ENCODE data around the gene SPATA13. TPM values are rescaled to one million over a fixed set of nuclear protein-coding genes. Genes with fewer than 3 reads are reported as not detected.

Gene SPATA13
- total RNA-seq, 1 experiment from 2014 or later: 28.7 TPM

DNA sequence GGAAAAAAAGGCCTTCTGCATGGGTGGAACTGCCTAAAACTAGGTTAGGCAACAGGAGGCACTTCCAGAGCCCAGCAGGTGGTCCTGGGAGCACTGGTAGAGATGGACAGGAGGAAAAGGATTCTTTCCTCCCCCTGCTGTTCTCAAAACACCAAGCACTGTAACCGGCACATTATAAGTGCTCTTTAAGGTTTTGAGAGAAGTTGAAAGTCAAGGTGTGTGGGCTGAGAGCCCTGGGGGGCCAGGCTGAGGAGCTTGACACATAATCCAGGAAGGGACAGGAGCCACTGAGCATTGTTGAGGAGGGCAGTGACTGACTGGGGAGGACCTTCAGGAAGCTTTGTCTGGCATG, 32.3 kb downstream of the SPATA13 start:
- no peaks in the 10 kb centered on the region for H4K20me1 ChIP-seq (ENCODE audit: insufficient read depth)
- no peaks in the 10 kb centered on the region for H3K9me2 ChIP-seq (ENCODE audit: insufficient read depth)
- intact Hi-C loops (cut with micrococcal nuclease; ENCODE audit: unreplicated experiment): no loop called here
- H3K4me1 ChIP-seq (replicated peaks; ENCODE audit: insufficient read depth): no peaks in the 10 kb centered on the region
- H3K4me3 ChIP-seq: no peak overlapping the region
- no peak overlapping the region for H3K27ac ChIP-seq
- H3K36me3 ChIP-seq (ENCODE audit: low read depth): no peaks in the 10 kb centered on the region
- ChIA-PET POLR2A (ENCODE audit: unreplicated experiment) (no interaction called here), CTCF (no interaction called here)
- no peaks in the 10 kb centered on the region; the same call in 1 of the 2 replicates for H3F3A ChIP-seq (ENCODE audit: insufficient read depth, low read depth)
- no peak for TF ChIP-seq CTCF (conservative IDR thresholded peaks at IDR 0.05)
- TF ChIP-seq EZH2 (IDR thresholded peaks at IDR 0.05; ENCODE audit: low read depth): no peak
- H3K79me2 ChIP-seq (ENCODE audit: low read depth): peaks cover 28% of the 10 kb centered on the region
- no peak overlapping the region for H2AFZ ChIP-seq
- no peaks in the 10 kb centered on the region; the same call in 1 of the 2 replicates for H3K9me3 ChIP-seq (ENCODE audit: insufficient read depth, low read depth)
- no peaks in the 10 kb centered on the region for H3K27me3 ChIP-seq (ENCODE audit: insufficient read depth, low read depth)
- H3K4me2 ChIP-seq: no peak overlapping the region
- DNase-seq: no peak
- BruUV-seq (replicated peaks): no TSS peak

DNA sequence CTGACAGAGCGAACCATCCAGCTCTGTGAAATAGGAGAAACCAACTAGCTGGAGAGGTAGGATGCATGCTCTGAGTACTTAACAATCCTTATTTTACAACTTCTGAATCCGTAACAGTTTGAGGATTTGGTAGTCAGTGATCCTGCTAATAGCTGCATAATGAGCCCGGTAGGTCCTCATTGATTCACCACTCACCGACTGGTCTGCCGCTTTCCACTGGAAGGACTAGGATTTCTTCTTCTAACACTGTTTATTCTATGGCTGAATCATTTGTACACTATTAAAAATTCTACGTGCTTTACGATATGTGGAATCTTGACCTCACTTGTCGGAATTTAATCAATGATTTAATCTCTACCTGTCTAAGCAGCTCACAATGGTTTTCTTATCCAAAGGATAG, 33.9 kb downstream of the SPATA13 start:
- H3K36me3 ChIP-seq (ENCODE audit: low read depth): no peaks in the 10 kb centered on the region
- no peaks in the 10 kb centered on the region; the same call in 1 of the 2 replicates for H4K20me1 ChIP-seq (ENCODE audit: insufficient read depth)
- ChIA-PET POLR2A (ENCODE audit: unreplicated experiment) (no interaction called here), CTCF (no interaction called here)
- no peak overlapping the region for H3K4me3 ChIP-seq
- no peak overlapping the region for H2AFZ ChIP-seq
- H3K27ac ChIP-seq: no peak overlapping the region
- no peaks in the 10 kb centered on the region for H3K9me2 ChIP-seq (ENCODE audit: insufficient read depth)
- no TSS peak for BruUV-seq (replicated peaks)
- no peaks in the 10 kb centered on the region for H3K4me1 ChIP-seq (replicated peaks; ENCODE audit: insufficient read depth)
- no peaks in the 10 kb centered on the region for H3F3A ChIP-seq (ENCODE audit: insufficient read depth, low read depth)
- intact Hi-C loops (cut with micrococcal nuclease; ENCODE audit: unreplicated experiment): no loop called here
- TF ChIP-seq CTCF (conservative IDR thresholded peaks at IDR 0.05) (no peak), EZH2 (IDR thresholded peaks at IDR 0.05; ENCODE audit: low read depth) (no peak)
- no peak overlapping the region for H3K4me2 ChIP-seq
- no peaks in the 10 kb centered on the region for H3K27me3 ChIP-seq (ENCODE audit: insufficient read depth, low read depth)
- H3K9me3 ChIP-seq (ENCODE audit: insufficient read depth, low read depth): no peaks in the 10 kb centered on the region
- H3K79me2 ChIP-seq (ENCODE audit: low read depth): peaks cover 26% of the 10 kb centered on the region
- DNase-seq: no peak

- no peaks in the 10 kb centered on the region for H3K36me3 ChIP-seq (ENCODE audit: low read depth)
- no peak overlapping the region for H2AFZ ChIP-seq
- no peak overlapping the region for H3K4me3 ChIP-seq
- H3K27me3 ChIP-seq (ENCODE audit: insufficient read depth, low read depth): no peaks in the 10 kb centered on the region
- POLR2A ChIA-PET (ENCODE audit: unreplicated experiment): no interaction called here
- intact Hi-C loops (cut with micrococcal nuclease; ENCODE audit: unreplicated experiment): no loop called here
- peaks cover 27% of the 10 kb centered on the region for H3K79me2 ChIP-seq (ENCODE audit: low read depth)
- DNase-seq: no peak
- TF ChIP-seq EZH2 (IDR thresholded peaks at IDR 0.05; ENCODE audit: low read depth) (no peak), CTCF (conservative IDR thresholded peaks at IDR 0.05) (no peak)
- no peaks in the 10 kb centered on the region; the same call in 1 of the 2 replicates for H4K20me1 ChIP-seq (ENCODE audit: insufficient read depth)
- H3K27ac ChIP-seq: no peak overlapping the region
- no peaks in the 10 kb centered on the region for H3K9me2 ChIP-seq (ENCODE audit: insufficient read depth)
- H3K4me2 ChIP-seq: no peak overlapping the region
- no peaks in the 10 kb centered on the region for H3F3A ChIP-seq (ENCODE audit: insufficient read depth, low read depth)
- BruUV-seq (replicated peaks): no TSS peak
- no peaks in the 10 kb centered on the region for H3K4me1 ChIP-seq (replicated peaks; ENCODE audit: insufficient read depth)
- CTCF ChIA-PET: interaction anchor here (0.6 to 0.9 kb wide), 2 partner anchors 24 to 279 kb away, joined by 3 to 5 read pairs; no protein-coding TSS in a partner anchor
- no peaks in the 10 kb centered on the region for H3K9me3 ChIP-seq (ENCODE audit: insufficient read depth, low read depth)
These were observed 35.1 kb downstream of the SPATA13 start for GRCh38 chr13:24195626-24196025.

All from PC-9 (cell line).